ENCODE data around the gene PFKP. TPM values are rescaled to one million over a fixed set of nuclear protein-coding genes. Genes with fewer than 3 reads are reported as not detected.

Gene PFKP
- total RNA-seq, 1 donor from 2014 or later, result 24.2 TPM

DNA sequence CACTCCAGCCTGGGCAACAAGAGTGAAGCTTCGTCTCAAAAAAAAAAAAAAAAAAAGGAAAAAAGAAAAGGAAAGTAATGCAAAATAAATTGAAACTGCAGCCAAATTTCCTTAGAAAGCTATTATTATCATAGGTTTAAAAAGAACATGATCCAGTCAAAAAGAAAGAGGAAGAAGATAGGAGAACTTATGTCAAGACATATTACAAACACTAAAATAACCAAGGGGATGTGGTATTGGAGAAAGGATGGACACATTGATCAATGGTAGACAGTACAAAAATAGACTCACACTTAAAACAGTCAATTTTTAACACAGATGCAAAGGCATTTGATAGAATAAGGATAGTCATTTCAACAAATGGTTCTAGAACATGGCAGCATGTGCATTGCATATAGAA, 27.3 kb upstream of the PFKP start:
- Mint-ChIP-seq H3K27ac (ENCODE audit: unreplicated experiment) (no peak overlapping the region), H3K36me3 (ENCODE audit: unreplicated experiment) (peaks cover 13% of the 10 kb centered on the region), H3K27me3 (ENCODE audit: unreplicated experiment) (no peaks in the 10 kb centered on the region), H3K9me3 (ENCODE audit: unreplicated experiment) (peaks cover 11% of the 10 kb centered on the region), H3K4me3 (ENCODE audit: unreplicated experiment) (no peak overlapping the region), H3K4me1 (ENCODE audit: low read depth, unreplicated experiment) (peaks cover 1% of the 10 kb centered on the region)
- no peak for TF ChIP-seq CTCF (IDR thresholded peaks at IDR 0.05; ENCODE audit: partially characterized antibody, unreplicated experiment)
- DNase-seq, result no peak

- no peak for TF ChIP-seq CTCF (IDR thresholded peaks at IDR 0.05; ENCODE audit: partially characterized antibody, unreplicated experiment)
- H3K27ac Mint-ChIP-seq (ENCODE audit: unreplicated experiment), result no peak overlapping the region
- H3K36me3 Mint-ChIP-seq (ENCODE audit: unreplicated experiment), result peaks cover 13% of the 10 kb centered on the region
- no peaks in the 10 kb centered on the region for H3K27me3 Mint-ChIP-seq (ENCODE audit: unreplicated experiment)
- peaks cover 13% of the 10 kb centered on the region for H3K9me3 Mint-ChIP-seq (ENCODE audit: unreplicated experiment)
- H3K4me3 Mint-ChIP-seq (ENCODE audit: unreplicated experiment), result no peak overlapping the region
- H3K4me1 Mint-ChIP-seq (ENCODE audit: low read depth, unreplicated experiment), result peaks cover 11% of the 10 kb centered on the region
- no peak for DNase-seq
Measured at GRCh38 chr10:3042589-3042988, 24.8 kb upstream of the PFKP start.

GRCh38 chr10:3043512-3044368, 23.6 kb upstream of the PFKP start:
- peak; percentile 33 for TF ChIP-seq CTCF (IDR thresholded peaks at IDR 0.05; ENCODE audit: partially characterized antibody, unreplicated experiment)
- peak; percentile 78 for DNase-seq
- Mint-ChIP-seq H3K9me3 (ENCODE audit: unreplicated experiment) (peaks cover 13% of the 10 kb centered on the region), H3K4me3 (ENCODE audit: unreplicated experiment) (no peak overlapping the region), H3K27ac (ENCODE audit: unreplicated experiment) (no peak overlapping the region), H3K36me3 (ENCODE audit: unreplicated experiment) (peaks cover 13% of the 10 kb centered on the region), H3K4me1 (ENCODE audit: low read depth, unreplicated experiment) (peaks cover 11% of the 10 kb centered on the region), H3K27me3 (ENCODE audit: unreplicated experiment) (no peaks in the 10 kb centered on the region)

GRCh38 chr10:3045471-3046209, 21.7 kb upstream of the PFKP start:
- peaks cover 8% of the 10 kb centered on the region for H3K9me3 Mint-ChIP-seq (ENCODE audit: unreplicated experiment)
- TF ChIP-seq CTCF (IDR thresholded peaks at IDR 0.05; ENCODE audit: partially characterized antibody, unreplicated experiment), result peak; percentile 32
- H3K27me3 Mint-ChIP-seq (ENCODE audit: unreplicated experiment), result no peaks in the 10 kb centered on the region
- peak overlapping the region; percentile 38 for H3K27ac Mint-ChIP-seq (ENCODE audit: unreplicated experiment)
- peaks cover 7% of the 10 kb centered on the region for H3K36me3 Mint-ChIP-seq (ENCODE audit: unreplicated experiment)
- H3K4me1 Mint-ChIP-seq (ENCODE audit: low read depth, unreplicated experiment), result peaks cover 11% of the 10 kb centered on the region
- no peak overlapping the region for H3K4me3 Mint-ChIP-seq (ENCODE audit: unreplicated experiment)
- DNase-seq, result peak; percentile 89

Data from glutamatergic neuron (in vitro differentiated cells).